A673 (cell line): ENCODE results near the gene IL34. TPM values are rescaled to one million over a fixed set of nuclear protein-coding genes. Genes with fewer than 3 reads are reported as not detected.

Experiments
- BruUV-seq: library from RNA; stranded (reverse); fragments of 400-500 nt; replicated peaks from 2 replicates; lab custom pipeline; 2021; lab: Mats Ljungman, UMichigan
- CTCF ChIA-PET: fragments of 300-600 bp; sonication (Branson Sonifier 250); formaldehyde crosslinking; loops from one replicate; lab custom pipeline; 2022; ENCODE audit warnings: antibody characterized with exemption; lab: Charles Lee
- POLR2A ChIA-PET: fragments of 300-600 bp; sonication (Branson Sonifier 250); formaldehyde crosslinking; loops from one replicate; lab custom pipeline; 2022; ENCODE audit warnings: antibody characterized with exemption; ENCODE audit not compliant: low non-redundant PET; lab: Charles Lee
- DNase-seq: peaks from one replicate; pipeline ENCODE4 v3.0.0-alpha.2; 2015; ENCODE audit warnings: low spot score
- H3K27ac ChIP-seq: fragments of 200-600 bp; sonication (generic); 2 replicates; pipeline ENCODE4 v1.5.1; 2016; ENCODE audit warnings: mixed run types, low read depth, mild to moderate bottlenecking, mixed read lengths, antibody characterized with exemption, low read length; ENCODE audit not compliant: poor library complexity, severe bottlenecking
- H3K27me3 ChIP-seq: fragments of 200-600 bp; sonication (generic); replicated peaks from 2 replicates; pipeline ENCODE4 v1.6.1; 2017; ENCODE audit warnings: mixed run types, low read depth, mild to moderate bottlenecking, mixed read lengths, antibody characterized with exemption, low read length; ENCODE audit not compliant: insufficient read depth, poor library complexity
- H3K36me3 ChIP-seq: fragments of 200-600 bp; sonication (generic); 2 replicates; pipeline ENCODE4 v1.6.1; 2016; ENCODE audit warnings: mixed run types, mild to moderate bottlenecking, mixed read lengths, antibody characterized with exemption, low read length; ENCODE audit not compliant: insufficient read depth, poor library complexity, severe bottlenecking
- H3K4me1 ChIP-seq: fragments of 200-600 bp; sonication (generic); 2 replicates; pipeline ENCODE4 v1.6.1; 2017; ENCODE audit warnings: mixed run types, mild to moderate bottlenecking, mixed read lengths, antibody characterized with exemption, low read length; ENCODE audit not compliant: insufficient read depth, poor library complexity, severe bottlenecking
- H3K4me3 ChIP-seq: fragments of 200-600 bp; sonication (generic); 2 replicates; pipeline ENCODE4 v1.5.1; 2016; ENCODE audit warnings: low read depth, mixed run types, mild to moderate bottlenecking, mixed read lengths, low read length; ENCODE audit not compliant: poor library complexity, severe bottlenecking
- H3K9me3 ChIP-seq: fragments of 200-600 bp; sonication (generic); 2 replicates; pipeline ENCODE4 v1.6.1; 2016; ENCODE audit warnings: mixed run types, low read depth, mild to moderate bottlenecking, mixed read lengths, antibody characterized with exemption, low read length; ENCODE audit not compliant: poor library complexity, severe bottlenecking
- CTCF ChIP-seq: fragments of 300-800, 200-600 bp; sonication (generic); conservative IDR thresholded peaks from 2 replicates; pipeline ENCODE4 v1.5.1; 2017; ENCODE audit warnings: low read depth, mild to moderate bottlenecking, antibody characterized with exemption, low read length, moderate library complexity, mixed read lengths
- EZH2 ChIP-seq: fragments of 200-600 bp; sonication (generic); IDR thresholded peaks from 2 replicates; pipeline ENCODE4 v1.6.1; 2017; ENCODE audit warnings: borderline replicate concordance, low read depth, mild to moderate bottlenecking, mixed read lengths, antibody characterized with exemption, low read length; ENCODE audit not compliant: poor library complexity, severe bottlenecking
- intact Hi-C: fragments of 100-400 bp; cut with micrococcal nuclease; formaldehyde crosslinking; loops from one replicate; pipeline ENCODE4 v1.10.0; 2022; ENCODE audit not compliant: unreplicated experiment
- total RNA-seq: library from RNA; stranded (reverse); gene quantifications from 2 replicates; pipeline ENCODE4 v1.2.3, GENCODE V29; 2021

Gene IL34
- total RNA-seq, 1 experiment from 2014 or later, result not detected

GRCh38 chr16:70677499-70678120 lies 31.3 kb downstream of the IL34 start:
- POLR2A ChIA-PET, result no interaction called here
- H3K36me3 ChIP-seq, result peaks cover 49% of the 10 kb centered on the region
- TF ChIP-seq EZH2 (no peak), CTCF (no peak)
- H3K4me3 ChIP-seq, result no peak overlapping the region
- CTCF ChIA-PET, result no interaction called here
- H3K27me3 ChIP-seq, result no peaks in the 10 kb centered on the region
- no TSS peak for BruUV-seq
- DNase-seq, result no peak
- no peak overlapping the region for H3K27ac ChIP-seq
- no peaks in the 10 kb centered on the region for H3K9me3 ChIP-seq
- peaks cover 4% of the 10 kb centered on the region for H3K4me1 ChIP-seq
- intact Hi-C loops, result no loop called here

GRCh38 chr16:70678121-70678897 lies 31.9 kb downstream of the IL34 start:
- BruUV-seq, result no TSS peak
- Histone ChIP-seq H3K36me3 (peaks cover 42% of the 10 kb centered on the region), H3K9me3 (no peaks in the 10 kb centered on the region), H3K4me1 (peaks cover 4% of the 10 kb centered on the region), H3K27ac (no peak overlapping the region), H3K27me3 (no peaks in the 10 kb centered on the region), H3K4me3 (no peak overlapping the region)
- DNase-seq, result no peak
- ChIA-PET POLR2A (no interaction called here), CTCF (interaction anchor here (3.3 kb wide), 1 partner anchor 93 kb away, joined by 21 read pairs; no protein-coding TSS in a partner anchor)
- TF ChIP-seq EZH2 (no peak), CTCF (no peak)
- intact Hi-C loops, result no loop called here

GRCh38 chr16:70678898-70679670 lies 32.7 kb downstream of the IL34 start:
- no peak for DNase-seq
- intact Hi-C loops, result no loop called here
- no peaks in the 10 kb centered on the region for H3K9me3 ChIP-seq
- H3K4me3 ChIP-seq, result no peak overlapping the region
- H3K36me3 ChIP-seq, result peaks cover 35% of the 10 kb centered on the region
- H3K27me3 ChIP-seq, result no peaks in the 10 kb centered on the region
- peaks cover 4% of the 10 kb centered on the region for H3K4me1 ChIP-seq
- no TSS peak for BruUV-seq
- CTCF ChIA-PET, result interaction anchor here (0.6 to 3.3 kb wide), 2 partner anchors 10 to 92 kb away, joined by 4 to 21 read pairs; no protein-coding TSS in a partner anchor
- POLR2A ChIA-PET, result no interaction called here
- no peak overlapping the region for H3K27ac ChIP-seq
- TF ChIP-seq EZH2 (no peak), CTCF (no peak)
